Mucosa of descending colon (tissue), 3 donors: ENCODE results near the gene TMEM134. TPM values are rescaled to one million over a fixed set of nuclear protein-coding genes. Genes with fewer than 3 reads are reported as not detected.

Experiments used
- ATAC-seq: fragments of 200-7000 bp; cut with Tn5 transposase; one replicate; pipeline ENCODE4 v1.9.1; 2020; ENCODE audit warnings: mild to moderate bottlenecking, moderate library complexity
- DNase-seq, 3 donors: peaks; one replicate each; pipeline ENCODE4 v3.0.0-alpha.2; 2020
- H3K36me3 ChIP-seq: fragments of 200-600 bp; one replicate; pipeline ENCODE4 v1.8.0; 2021; ENCODE audit warnings: low read depth, mild to moderate bottlenecking
- H3K4me1 ChIP-seq: fragments of 200-600 bp; one replicate; pipeline ENCODE4 v1.8.0; 2021; ENCODE audit warnings: low read depth, mild to moderate bottlenecking
- H3K4me3 ChIP-seq: fragments of 200-600 bp; one replicate; pipeline ENCODE4 v1.8.0; 2021; ENCODE audit warnings: mild to moderate bottlenecking
- H3K9me3 ChIP-seq: fragments of 200-600 bp; one replicate; pipeline ENCODE4 v1.8.0; 2021; ENCODE audit warnings: mild to moderate bottlenecking
- intact Hi-C, 2 donors: fragments of 100-400 bp; cut with DNase I in 1 of 2; cut with micrococcal nuclease in 1 of 2; formaldehyde crosslinking; loops; one replicate each; pipeline versions ENCODE4 v1.11.0 to v1.11.1; 2022; cut with DNase I, micrococcal nuclease
- total RNA-seq, 3 donors: library from RNA; stranded (reverse); fragmentation: NEBNext Ultra II Directional in 2 of 3; extraction: Animal tissue kit (Norgen Biotek cat#: 25700) in 2 of 3; gene quantifications; one replicate each; pipeline versions ENCODE4 v1.2.1 to v1.2.4, GENCODE V29; 2021 to 2023
- TF ChIP-seq, protein P1 (sequence below): fragments of 200-600 bp; IDR thresholded peaks from one replicate; pipeline ENCODE4 v1.8.0; 2022; ENCODE audit warnings: antibody characterized with exemption, mild to moderate bottlenecking
- donor health status: DM: no; HTN: no; CAD: no; lungs with moderate emphysema.
- donor health status: DM: no; HTN: no; CAD: no.
- donor health status: DM: no; HTN: yes; CAD: no.

TMEM134 gene
- total RNA-seq, 3 donors from 2014 or later: 44.7 to 82.2 (median 60.9) TPM

DNA sequence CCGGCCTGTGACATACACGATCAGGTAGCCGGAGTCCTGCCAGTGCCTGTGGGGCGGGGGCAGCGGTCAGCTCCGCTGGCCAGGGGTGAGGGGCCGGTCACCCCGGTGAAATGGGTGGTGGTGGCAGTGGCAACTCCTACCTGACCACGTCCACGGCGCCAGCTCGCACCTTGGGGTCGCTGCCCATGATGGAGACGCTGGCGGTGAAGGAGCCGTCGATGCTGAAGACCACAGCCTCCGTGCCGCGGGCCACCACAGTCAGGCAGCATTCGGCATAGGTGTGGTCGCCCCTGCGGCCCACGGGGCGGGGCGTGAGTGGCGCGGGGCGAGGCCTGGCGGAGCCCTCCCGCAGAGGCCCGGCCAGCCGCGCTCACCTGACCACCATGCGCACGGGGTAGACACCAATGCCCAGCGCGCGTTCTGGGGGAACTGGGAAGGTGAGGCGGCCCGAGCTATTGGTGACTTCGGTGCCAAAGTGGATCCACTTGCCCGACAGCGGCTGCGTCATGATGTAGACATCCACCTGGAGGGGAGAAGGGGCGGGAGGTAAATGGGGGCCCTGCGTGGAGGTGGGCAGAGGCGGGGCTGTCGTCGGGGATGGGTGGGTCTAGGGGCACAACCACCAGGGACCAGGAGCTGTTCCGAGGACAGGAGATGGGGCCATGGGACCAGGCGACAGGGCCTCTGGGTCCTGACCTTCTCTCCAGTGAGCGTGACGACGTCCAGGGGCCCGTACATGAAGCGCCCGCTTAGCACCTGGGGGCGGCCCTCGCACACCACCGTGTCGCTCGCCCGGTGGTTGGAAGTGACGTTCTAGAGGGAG lies 24.7 kb upstream of the TMEM134 start:
- no peak for ATAC-seq
- Histone ChIP-seq H3K4me3 (no peak overlapping the region), H3K36me3 (peaks cover 3% of the 10 kb centered on the region), H3K4me1 (peaks cover 6% of the 10 kb centered on the region), H3K9me3 (no peaks in the 10 kb centered on the region)
- TF ChIP-seq, protein P1, sequence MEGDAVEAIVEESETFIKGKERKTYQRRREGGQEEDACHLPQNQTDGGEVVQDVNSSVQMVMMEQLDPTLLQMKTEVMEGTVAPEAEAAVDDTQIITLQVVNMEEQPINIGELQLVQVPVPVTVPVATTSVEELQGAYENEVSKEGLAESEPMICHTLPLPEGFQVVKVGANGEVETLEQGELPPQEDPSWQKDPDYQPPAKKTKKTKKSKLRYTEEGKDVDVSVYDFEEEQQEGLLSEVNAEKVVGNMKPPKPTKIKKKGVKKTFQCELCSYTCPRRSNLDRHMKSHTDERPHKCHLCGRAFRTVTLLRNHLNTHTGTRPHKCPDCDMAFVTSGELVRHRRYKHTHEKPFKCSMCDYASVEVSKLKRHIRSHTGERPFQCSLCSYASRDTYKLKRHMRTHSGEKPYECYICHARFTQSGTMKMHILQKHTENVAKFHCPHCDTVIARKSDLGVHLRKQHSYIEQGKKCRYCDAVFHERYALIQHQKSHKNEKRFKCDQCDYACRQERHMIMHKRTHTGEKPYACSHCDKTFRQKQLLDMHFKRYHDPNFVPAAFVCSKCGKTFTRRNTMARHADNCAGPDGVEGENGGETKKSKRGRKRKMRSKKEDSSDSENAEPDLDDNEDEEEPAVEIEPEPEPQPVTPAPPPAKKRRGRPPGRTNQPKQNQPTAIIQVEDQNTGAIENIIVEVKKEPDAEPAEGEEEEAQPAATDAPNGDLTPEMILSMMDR: no peak
- intact Hi-C loops: no loop called here
- peak in 1 of 3 donors; percentile 57 for DNase-seq

DNA sequence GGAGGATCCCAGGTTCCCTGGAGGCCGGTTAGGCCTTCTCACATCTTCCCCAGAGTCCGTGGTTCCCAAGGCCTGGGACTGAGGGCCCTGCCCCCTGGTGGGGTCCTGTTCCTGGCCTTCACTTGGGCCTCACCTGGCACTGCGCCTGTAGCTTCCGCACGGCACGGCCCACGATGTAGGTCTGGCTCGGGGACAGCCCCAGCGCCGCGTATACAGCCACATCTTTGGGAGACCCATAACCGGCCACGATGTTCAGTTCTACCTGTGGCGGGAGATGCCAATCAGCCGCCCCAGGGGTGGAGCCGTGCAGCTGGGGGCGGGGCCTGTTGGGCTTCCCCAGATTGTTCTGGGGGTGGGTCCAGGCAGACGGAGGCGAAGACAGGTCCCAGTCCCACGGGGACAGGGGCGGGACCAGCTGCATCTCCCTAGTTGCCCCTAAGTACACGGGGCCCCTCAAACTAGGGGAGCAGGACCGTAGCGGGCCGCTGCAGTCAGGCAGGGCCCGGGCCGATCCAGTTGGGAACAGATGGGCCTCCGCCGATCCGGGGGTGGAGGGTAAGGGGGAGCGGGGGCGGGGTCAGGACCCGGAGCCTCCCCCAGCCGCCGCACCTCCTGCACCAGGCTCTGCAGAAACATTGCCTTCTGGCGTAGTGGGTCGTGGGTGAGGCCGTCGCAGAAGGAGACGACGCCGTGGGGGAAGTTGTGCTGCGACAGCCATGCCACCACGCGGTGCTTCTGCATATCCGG lies 23.9 kb upstream of the TMEM134 start:
- Histone ChIP-seq H3K4me3 (no peak overlapping the region), H3K36me3 (peaks cover 3% of the 10 kb centered on the region), H3K4me1 (peaks cover 6% of the 10 kb centered on the region), H3K9me3 (no peaks in the 10 kb centered on the region)
- TF ChIP-seq, protein P1: no peak
- peak in 1 of 3 donors; percentile 51 for DNase-seq
- no peak for ATAC-seq
- intact Hi-C loops: no loop called here

DNA sequence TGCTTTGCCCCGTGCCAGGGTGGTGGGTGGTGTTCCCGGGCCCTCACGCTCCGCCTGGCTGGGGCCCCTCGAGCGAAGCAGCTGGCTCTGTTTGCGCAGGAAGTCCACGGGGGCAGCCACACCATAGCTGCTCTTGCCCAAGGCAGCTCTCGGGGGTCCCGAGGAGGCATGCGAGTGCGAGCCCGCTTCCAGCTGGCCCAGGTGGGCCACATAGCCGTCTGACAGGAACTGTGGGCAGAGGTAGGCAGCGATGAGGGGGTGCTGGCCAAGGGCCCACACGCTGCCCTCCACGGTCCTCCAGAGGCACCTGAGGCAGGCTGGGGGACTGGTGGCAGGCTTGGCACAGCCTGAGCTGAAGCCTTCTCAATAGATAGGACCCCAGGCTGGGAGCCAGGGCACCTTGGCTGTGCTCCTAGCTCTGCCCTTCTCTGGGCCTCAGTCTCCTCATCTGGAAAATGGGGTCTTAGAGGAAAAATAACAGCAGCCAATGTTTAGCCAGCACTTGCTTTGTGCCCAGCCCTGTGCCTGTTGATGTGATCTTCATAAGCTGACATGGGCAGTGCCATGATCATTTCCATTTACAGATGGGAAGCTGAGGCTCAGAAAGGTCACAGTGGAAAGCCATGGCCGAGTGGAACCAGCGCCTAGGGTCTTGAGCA lies 23.1 kb upstream of the TMEM134 start:
- no peaks in the 10 kb centered on the region for H3K9me3 ChIP-seq
- intact Hi-C loops: no loop called here

DNA sequence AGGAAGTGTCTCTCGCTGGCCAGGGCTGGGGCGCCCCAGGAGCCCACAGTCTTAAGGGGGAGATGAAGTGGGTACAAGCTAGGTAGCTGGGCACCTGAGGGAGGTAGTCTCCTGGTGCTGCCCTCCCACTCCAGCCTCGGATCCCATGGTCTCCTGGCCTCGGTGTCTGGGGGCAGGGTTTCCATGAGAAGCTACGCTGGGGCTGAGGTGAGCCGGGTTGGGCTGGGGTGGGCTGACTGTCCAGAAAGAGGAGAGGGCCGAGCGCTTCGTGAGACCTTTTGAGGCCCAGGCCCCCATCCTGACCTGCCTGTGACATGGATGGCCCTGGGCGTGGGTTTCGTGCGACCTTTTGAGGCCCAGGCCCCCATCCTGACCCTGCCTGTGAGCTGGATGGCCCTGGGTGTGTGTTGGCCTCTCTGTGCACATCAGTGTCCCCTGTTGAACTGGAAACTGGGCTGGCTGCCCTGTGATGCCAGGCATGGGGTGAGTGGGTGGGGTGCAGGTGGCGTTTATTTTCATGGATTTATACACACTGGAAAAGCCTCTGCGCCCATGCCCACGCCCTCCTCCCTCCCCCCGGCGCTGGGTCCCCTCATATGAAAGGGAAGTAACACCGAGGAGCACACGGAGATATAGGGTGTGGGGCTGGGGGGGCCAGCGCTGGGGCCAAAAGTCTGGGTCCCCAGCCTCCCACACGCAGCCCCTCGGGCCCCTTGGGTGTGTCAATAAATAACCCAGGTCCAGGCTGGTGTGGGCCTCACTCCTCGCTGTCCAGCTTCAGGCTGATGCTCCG lies 22.4 kb upstream of the TMEM134 start:
- intact Hi-C loops: no loop called here
- Histone ChIP-seq H3K36me3 (peaks cover 3% of the 10 kb centered on the region), H3K9me3 (no peaks in the 10 kb centered on the region), H3K4me3 (no peak overlapping the region), H3K4me1 (peaks cover 6% of the 10 kb centered on the region)
- ATAC-seq (no peak), DNase-seq (peak in 1 of 3 donors; percentile 44)
- TF ChIP-seq, protein P1: no peak

More for the DNA sequence above, 23.1 kb upstream of the TMEM134 start:
- TF ChIP-seq, protein P1: no peak
- peaks cover 3% of the 10 kb centered on the region for H3K36me3 ChIP-seq
- peak in 1 of 3 donors; percentile 52 for DNase-seq
- ATAC-seq: no peak
- peaks cover 6% of the 10 kb centered on the region for H3K4me1 ChIP-seq
- no peak overlapping the region for H3K4me3 ChIP-seq

DNA sequence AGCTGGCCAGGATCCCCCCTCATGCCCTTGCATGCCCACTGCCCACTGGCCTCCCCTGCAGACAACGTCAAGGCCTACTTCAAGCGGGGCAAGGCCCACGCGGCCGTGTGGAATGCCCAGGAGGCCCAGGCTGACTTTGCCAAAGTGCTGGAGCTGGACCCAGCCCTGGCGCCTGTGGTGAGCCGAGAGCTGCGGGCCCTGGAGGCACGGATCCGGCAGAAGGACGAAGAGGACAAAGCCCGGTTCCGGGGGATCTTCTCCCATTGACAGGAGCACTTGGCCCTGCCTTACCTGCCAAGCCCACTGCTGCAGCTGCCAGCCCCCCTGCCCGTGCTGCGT lies 21.6 kb upstream of the TMEM134 start:
- peaks cover 10% of the 10 kb centered on the region for H3K4me1 ChIP-seq
- TF ChIP-seq, protein P1: no peak
- peaks cover 3% of the 10 kb centered on the region for H3K36me3 ChIP-seq
- peak in 1 of 3 donors; percentile 49 for DNase-seq
- intact Hi-C loops: no loop called here
- no peaks in the 10 kb centered on the region for H3K9me3 ChIP-seq
- ATAC-seq: no peak
- H3K4me3 ChIP-seq: no peak overlapping the region
